UCSD-AML1 (cell line): ENCODE measurements around the gene HNRNPA2B1.
"Not testable (repeated sequence)": the region's sequence is repeated elsewhere in the genome, so short reads cannot be mapped to it uniquely, and the experiment has no call there.

Experiments
- DNase-seq: peaks from one replicate; lab custom pipeline; 2025; ENCODE audit not compliant: unreplicated experiment; lab: John Stamatoyannopoulos, UW

Gene HNRNPA2B1

DNA sequence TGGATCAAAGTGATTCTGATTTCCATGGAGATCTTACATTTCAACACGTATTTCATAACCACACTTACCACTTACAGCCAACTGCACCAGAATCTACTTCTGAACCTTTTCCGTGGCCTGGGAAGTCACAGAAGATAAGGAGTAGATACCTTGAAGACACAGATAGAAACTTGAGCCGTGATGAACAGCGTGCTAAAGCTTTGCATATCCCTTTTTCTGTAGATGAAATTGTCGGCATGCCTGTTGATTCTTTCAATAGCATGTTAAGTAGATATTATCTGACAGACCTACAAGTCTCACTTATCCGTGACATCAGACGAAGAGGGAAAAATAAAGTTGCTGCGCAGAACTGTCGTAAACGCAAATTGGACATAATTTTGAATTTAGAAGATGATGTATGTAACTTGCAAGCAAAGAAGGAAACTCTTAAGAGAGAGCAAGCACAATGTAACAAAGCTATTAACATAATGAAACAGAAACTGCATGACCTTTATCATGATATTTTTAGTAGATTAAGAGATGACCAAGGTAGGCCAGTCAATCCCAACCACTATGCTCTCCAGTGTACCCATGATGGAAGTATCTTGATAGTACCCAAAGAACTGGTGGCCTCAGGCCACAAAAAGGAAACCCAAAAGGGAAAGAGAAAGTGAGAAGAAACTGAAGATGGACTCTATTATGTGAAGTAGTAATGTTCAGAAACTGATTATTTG, 15.3 kb downstream of the HNRNPA2B1 start:
- DNase-seq, result no peak

DNA sequence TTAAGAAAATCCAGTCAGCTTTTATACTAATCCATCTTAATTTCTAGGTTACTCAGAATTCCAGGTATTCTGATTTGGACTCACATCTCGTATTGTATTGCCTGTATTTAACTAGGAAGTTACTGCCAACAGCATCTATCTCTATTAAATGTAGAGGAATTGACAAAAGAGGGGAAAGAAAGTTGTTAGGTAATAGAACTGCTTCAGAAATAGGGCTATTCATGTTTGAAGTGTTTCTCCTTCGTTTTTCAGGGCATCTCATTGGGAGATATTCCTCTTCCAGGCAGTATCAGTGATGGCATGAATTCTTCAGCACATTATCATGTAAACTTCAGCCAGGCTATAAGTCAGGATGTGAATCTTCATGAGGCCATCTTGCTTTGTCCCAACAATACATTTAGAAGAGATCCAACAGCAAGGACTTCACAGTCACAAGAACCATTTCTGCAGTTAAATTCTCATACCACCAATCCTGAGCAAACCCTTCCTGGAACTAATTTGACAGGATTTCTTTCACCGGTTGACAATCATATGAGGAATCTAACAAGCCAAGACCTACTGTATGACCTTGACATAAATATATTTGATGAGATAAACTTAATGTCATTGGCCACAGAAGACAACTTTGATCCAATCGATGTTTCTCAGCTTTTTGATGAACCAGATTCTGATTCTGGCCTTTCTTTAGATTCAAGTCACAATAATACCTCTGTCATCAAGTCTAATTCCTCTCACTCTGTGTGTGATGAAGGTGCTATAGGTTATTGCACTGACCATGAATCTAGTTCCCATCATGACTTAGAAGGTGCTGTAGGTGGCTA, 16.1 kb downstream of the HNRNPA2B1 start:
- not testable (repeated sequence) for DNase-seq

DNA sequence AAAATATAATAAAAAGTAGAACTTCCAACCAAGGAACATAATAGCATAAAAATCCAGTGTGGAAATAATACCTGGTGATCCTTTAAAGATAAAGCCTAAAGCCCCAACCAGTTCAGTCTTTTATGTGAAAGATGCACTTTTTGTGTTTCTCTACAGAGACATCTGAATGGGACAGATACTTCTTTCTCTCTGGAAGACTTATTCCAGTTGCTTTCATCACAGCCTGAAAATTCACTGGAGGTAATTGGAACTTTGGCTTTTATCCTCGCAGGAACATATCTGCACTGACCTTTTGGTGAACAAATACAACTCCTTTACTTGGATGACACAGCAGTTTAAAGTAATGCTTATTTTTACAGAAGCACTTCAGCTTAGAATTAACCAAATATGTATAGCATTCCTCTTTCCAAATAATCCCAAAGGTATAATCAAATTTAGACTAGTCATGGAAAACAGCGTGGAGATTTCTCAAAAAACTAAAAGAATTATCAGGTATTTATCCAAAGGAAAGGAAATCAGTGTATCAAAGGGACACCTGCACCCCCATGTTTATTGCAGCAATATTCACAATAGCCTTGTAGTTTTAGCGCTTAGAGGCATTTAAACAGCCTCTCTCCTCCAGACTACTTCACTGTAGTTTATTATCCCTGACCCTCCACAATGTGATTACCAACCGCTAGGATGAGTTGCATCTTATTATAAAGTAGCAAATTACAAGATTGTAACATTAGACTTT, 16.8 kb downstream of the HNRNPA2B1 start:
- DNase-seq, result no peak

GRCh38 chr7:26182706-26183105, 17.8 kb downstream of the HNRNPA2B1 start:
- no peak for DNase-seq

GRCh38 chr7:26182283-26182682, 18.3 kb downstream of the HNRNPA2B1 start:
- DNase-seq, result no peak

DNA sequence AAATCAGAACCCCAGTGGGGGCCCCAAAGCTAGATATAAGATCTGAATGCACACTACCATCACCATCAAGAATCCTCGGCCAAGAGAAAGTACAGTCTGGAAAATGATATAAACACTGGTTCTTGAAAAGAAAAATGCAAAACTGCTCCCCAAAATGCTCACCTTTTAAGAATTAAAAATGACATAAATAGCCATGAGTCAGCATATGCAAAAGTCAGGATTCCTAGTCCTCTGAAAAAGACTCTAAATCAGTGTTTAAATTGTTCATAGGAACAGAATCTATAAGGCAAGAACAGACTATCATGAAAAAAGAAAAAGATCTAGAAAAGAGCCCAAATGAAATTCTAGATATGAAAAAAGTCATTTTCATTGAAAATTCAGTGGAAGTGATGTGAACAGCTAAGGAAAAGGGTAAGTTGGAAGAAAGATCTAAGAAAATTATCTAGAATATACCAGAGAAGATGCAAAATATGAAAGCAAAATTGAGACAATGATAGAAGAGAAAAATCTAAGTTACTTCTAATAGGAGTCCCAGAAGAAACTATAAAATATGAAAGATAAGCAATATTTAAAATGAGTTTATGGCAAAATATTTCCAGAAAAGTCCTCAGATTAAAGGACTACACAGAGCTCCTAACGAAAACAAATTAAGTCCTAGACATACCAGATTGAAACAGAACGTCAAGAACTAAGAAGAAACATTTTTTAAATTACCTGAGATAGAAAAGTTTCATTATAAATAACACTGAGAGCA, 18.9 kb downstream of the HNRNPA2B1 start:
- DNase-seq, result no peak

DNA sequence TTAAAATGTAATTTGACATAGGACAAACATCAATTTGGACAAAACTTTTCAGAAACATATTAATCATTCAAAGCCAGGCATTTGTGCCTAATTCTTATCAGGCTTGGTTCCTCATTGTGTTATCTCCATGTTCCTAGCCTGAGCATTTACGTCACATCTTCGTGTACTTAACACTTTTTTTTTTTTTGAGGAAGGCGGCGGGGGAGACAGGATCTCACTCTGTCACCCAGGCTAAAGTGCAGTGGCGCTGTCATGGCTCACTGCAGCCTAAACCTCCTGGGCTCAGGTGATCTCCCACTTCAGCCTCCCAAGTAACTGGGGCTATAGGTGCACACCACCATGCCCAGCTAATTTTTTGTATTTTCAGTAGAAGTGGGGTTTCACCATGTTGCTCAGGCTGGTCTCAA, 19.8 kb downstream of the HNRNPA2B1 start:
- DNase-seq, result no peak

DNA sequence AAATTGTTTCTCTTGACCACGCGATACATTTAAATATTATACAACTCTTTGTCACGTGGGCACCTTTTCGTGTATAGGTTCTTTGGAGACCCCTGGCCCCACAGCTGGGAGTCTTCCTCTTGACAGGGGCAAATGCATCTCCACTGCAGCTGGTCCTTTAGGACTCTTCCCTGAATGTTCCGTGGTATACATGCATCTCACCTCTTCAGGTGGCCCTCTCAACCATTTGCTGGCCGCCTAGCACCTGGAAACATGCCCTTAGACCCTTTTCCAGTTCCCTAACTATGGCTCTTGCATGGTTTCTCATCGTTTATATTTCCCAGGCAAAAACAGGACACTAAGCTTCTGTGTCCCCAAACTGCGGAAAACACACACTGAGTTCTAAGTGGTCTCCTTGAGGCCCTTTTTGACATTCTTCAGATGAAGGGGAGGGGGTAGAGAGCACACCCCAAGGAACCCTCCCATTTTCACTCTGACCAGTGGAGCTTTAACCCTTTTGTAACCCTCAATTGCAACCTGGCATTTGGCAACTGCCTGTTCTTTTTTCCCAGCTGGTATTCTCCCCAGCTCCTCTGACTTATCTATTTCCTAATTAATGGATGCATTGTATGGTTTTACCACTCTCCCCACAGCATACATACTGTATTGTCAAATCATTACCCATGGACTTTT, 20.6 kb downstream of the HNRNPA2B1 start:
- no peak for DNase-seq

GRCh38 chr7:26179422-26179821, 21.1 kb downstream of the HNRNPA2B1 start:
- DNase-seq, result no peak

GRCh38 chr7:26178272-26178960, 22.1 kb downstream of the HNRNPA2B1 start:
- no peak for DNase-seq

- not testable (repeated sequence) for DNase-seq
These were observed 23.3 kb downstream of the HNRNPA2B1 start for GRCh38 chr7:26177269-26177668.

DNA sequence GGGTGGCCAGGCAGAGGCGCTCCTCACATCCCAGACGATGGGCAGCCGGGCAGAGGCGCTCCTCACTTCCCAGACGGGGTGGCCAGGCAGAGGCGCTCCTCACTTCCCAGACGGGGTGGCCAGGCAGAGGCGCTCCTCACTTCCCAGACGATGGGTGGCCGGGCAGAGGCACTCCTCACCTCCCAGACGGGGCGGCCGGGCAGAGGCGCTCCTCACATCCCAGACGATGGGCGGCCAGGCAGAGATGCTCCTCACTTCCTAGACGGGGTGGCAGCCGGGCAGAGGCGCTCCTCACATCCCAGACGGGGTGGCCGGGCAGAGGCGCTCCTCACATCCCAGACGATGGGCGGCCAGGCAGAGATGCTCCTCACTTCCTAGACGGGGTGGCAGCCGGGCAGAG, 23.9 kb downstream of the HNRNPA2B1 start:
- not testable (repeated sequence) for DNase-seq

- not testable (repeated sequence) for DNase-seq
These were observed 24.6 kb downstream of the HNRNPA2B1 start for GRCh38 chr7:26175903-26176302.

- no peak for DNase-seq
These were observed 28.5 kb downstream of the HNRNPA2B1 start for GRCh38 chr7:26172048-26172447.

DNA sequence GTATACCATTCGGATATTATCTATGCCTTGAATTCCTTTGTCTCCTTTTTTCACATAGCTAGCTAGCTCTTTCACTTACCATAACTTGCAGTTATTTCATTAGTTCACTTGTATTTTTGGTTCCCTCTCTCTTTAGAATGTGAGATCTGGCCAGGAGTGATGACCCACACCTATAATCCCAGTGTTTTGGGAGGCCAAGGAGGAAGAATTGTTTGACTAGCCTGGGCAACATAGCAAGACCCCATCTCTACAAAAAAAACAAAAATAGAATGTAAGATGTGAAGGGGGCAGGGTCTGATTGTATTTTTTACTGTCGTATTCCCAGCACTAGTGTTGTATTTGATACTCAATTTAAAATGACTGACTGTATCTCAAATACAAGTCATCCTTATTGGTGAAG, 28.9 kb downstream of the HNRNPA2B1 start:
- DNase-seq, result no peak

DNA sequence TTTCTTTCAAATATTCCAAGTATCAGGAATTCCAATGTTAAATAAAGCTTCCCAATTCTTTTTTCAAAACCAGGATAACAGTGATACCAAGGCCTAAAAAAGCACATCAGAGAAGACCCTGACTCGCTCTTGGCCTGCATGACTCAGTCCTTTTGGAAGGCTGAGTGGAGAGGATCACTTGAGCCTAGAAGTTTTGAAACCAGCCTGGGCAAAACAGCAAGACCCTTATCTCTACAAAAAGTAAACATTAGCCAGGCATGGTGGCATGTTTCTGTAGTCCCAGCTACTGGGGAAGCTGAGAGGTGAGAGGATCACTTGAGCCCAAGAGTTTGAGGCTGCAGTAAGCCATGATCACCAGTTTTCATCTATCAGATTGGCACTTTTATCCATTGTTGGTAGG, 29.9 kb downstream of the HNRNPA2B1 start:
- no peak for DNase-seq

GRCh38 chr7:26169271-26169670, 31.3 kb downstream of the HNRNPA2B1 start:
- no peak for DNase-seq

DNA sequence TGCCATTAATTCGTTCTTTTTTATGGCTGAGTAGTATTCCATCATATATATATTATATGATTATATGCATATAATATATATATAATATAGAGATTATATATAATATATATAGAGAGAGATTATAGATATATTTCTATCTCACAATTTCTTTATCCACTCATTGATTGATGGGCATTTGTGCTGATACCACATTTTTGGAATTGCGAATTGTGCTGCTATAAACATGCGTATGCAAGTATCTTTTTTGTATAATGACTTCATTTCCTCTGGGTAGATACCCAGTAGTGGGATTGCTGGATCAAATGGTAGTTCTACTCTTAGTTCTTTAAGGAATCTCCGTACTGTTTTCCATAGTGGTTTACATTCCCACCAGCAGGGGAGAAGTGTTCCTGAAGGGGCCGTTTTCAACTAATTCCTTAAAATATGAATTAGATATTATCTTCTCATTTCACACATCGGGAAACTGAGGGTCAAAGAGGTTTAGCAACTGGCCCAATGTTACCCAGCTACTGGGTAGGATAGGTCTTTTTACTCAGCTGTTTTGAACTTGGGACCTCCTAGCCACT, 32.0 kb downstream of the HNRNPA2B1 start:
- DNase-seq, result no peak

- no peak for DNase-seq
These were observed 33.1 kb downstream of the HNRNPA2B1 start for GRCh38 chr7:26167303-26167934.
